ENCODE data around the gene ABCB4. TPM values are rescaled to one million over a fixed set of nuclear protein-coding genes. Genes with fewer than 3 reads are reported as not detected.

Gene ABCB4
- total and polyA plus RNA-seq, 2 donors from 2014 or later = 2.0 TPM

DNA sequence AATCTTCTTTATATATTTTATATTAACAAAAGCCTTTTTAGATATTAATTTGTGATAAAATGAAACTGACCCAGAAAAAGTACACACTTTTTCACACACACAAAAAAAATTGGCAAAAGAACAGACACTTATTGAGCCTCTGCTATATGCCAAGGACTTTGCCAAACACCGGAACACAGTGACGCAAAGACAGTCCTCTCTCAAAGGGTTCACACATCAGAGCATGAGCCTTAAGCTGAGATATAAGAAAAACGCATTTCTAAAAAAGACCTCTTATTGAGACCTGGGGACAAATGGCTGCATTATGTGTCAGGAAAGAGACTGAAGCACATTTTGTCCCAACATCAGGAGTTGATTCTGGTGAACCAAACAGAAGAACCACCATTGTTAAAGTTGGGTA lies 24.0 kb upstream of the ABCB4 start:
- Histone ChIP-seq H3K36me3 (ENCODE audit: control insufficient read depth in 2 of 3, insufficient read depth in 3 of 3, low read length in 3 of 3) (no peaks in the 10 kb centered on the region), H3K27me3 (ENCODE audit: control insufficient read depth, insufficient read depth, low read length) (no peaks in the 10 kb centered on the region), H3K4me1 (ENCODE audit: control insufficient read depth in 2 of 3, insufficient read depth in 2 of 3, low read depth in 1 of 3, low read length in 3 of 3) (no peaks in the 10 kb centered on the region), H3K9me3 (ENCODE audit: control insufficient read depth in 2 of 3, insufficient read depth in 1 of 3, low read length in 3 of 3) (no peaks in the 10 kb centered on the region), H3K27ac (ENCODE audit: low read depth in 2 of 2, low read length in 2 of 2) (no peak overlapping the region), H3K9ac (ENCODE audit: low read length in 3 of 3) (no peak overlapping the region), H3K4me3 (ENCODE audit: low read length in 3 of 3) (no peak overlapping the region)
- intact Hi-C loops (cut with DNase I) = no loop called here
- DNase-seq = no peak
- no peak for FAIRE-seq
- TF ChIP-seq CTCF (IDR thresholded peaks at IDR 0.05; ENCODE audit: borderline replicate concordance, extremely low read depth, insufficient read depth) = no peak

GRCh38 chr7:87498893-87499292 lies 23.4 kb upstream of the ABCB4 start:
- DNase-seq (no peak), FAIRE-seq (no peak)
- Histone ChIP-seq H3K9ac (ENCODE audit: low read length in 3 of 3) (no peak overlapping the region), H3K36me3 (ENCODE audit: control insufficient read depth in 2 of 3, insufficient read depth in 3 of 3, low read length in 3 of 3) (no peaks in the 10 kb centered on the region), H3K27me3 (ENCODE audit: control insufficient read depth, insufficient read depth, low read length) (no peaks in the 10 kb centered on the region), H3K4me1 (ENCODE audit: control insufficient read depth in 2 of 3, insufficient read depth in 2 of 3, low read depth in 1 of 3, low read length in 3 of 3) (no peaks in the 10 kb centered on the region), H3K27ac (ENCODE audit: low read depth in 2 of 2, low read length in 2 of 2) (no peak overlapping the region), H3K4me3 (ENCODE audit: low read length in 3 of 3) (no peak overlapping the region), H3K9me3 (ENCODE audit: control insufficient read depth in 2 of 3, insufficient read depth in 1 of 3, low read length in 3 of 3) (no peaks in the 10 kb centered on the region)
- no peak for TF ChIP-seq CTCF (IDR thresholded peaks at IDR 0.05; ENCODE audit: borderline replicate concordance, extremely low read depth, insufficient read depth)
- intact Hi-C loops (cut with DNase I) = no loop called here

- no peak for TF ChIP-seq CTCF (IDR thresholded peaks at IDR 0.05; ENCODE audit: borderline replicate concordance, extremely low read depth, insufficient read depth)
- Histone ChIP-seq H3K4me3 (ENCODE audit: low read length in 3 of 3) (no peak overlapping the region), H3K4me1 (ENCODE audit: control insufficient read depth in 2 of 3, insufficient read depth in 2 of 3, low read depth in 1 of 3, low read length in 3 of 3) (no peaks in the 10 kb centered on the region), H3K27ac (ENCODE audit: low read depth in 2 of 2, low read length in 2 of 2) (no peak overlapping the region), H3K9me3 (ENCODE audit: control insufficient read depth in 2 of 3, insufficient read depth in 1 of 3, low read length in 3 of 3) (no peaks in the 10 kb centered on the region), H3K36me3 (ENCODE audit: control insufficient read depth in 2 of 3, insufficient read depth in 3 of 3, low read length in 3 of 3) (no peaks in the 10 kb centered on the region), H3K9ac (ENCODE audit: low read length in 3 of 3) (no peak overlapping the region), H3K27me3 (ENCODE audit: control insufficient read depth, insufficient read depth, low read length) (no peaks in the 10 kb centered on the region)
- DNase-seq (no peak), FAIRE-seq (no peak)
- intact Hi-C loops (cut with DNase I) = no loop called here
These were observed 22.0 kb upstream of the ABCB4 start for GRCh38 chr7:87497482-87497881.

GRCh38 chr7:87495366-87495765 lies 19.9 kb upstream of the ABCB4 start:
- no peak for FAIRE-seq
- TF ChIP-seq CTCF (IDR thresholded peaks at IDR 0.05; ENCODE audit: borderline replicate concordance, extremely low read depth, insufficient read depth) = no peak
- intact Hi-C loops (cut with DNase I) = no loop called here
- Histone ChIP-seq H3K27me3 (ENCODE audit: control insufficient read depth, insufficient read depth, low read length) (no peaks in the 10 kb centered on the region), H3K9me3 (ENCODE audit: control insufficient read depth in 2 of 3, insufficient read depth in 1 of 3, low read length in 3 of 3) (no peaks in the 10 kb centered on the region), H3K27ac (ENCODE audit: low read depth in 2 of 2, low read length in 2 of 2) (no peak overlapping the region), H3K4me1 (ENCODE audit: control insufficient read depth in 2 of 3, insufficient read depth in 2 of 3, low read depth in 1 of 3, low read length in 3 of 3) (no peaks in the 10 kb centered on the region), H3K9ac (ENCODE audit: low read length in 3 of 3) (no peak overlapping the region), H3K4me3 (ENCODE audit: low read length in 3 of 3) (no peak overlapping the region), H3K36me3 (ENCODE audit: control insufficient read depth in 2 of 3, insufficient read depth in 3 of 3, low read length in 3 of 3) (no peaks in the 10 kb centered on the region)
- DNase-seq = no peak
